ENCODE measurements around the gene TXNL4B. TPM values are rescaled to one million over a fixed set of nuclear protein-coding genes. Genes with fewer than 3 reads are reported as not detected.
"Not testable (repeated sequence)": the region's sequence is repeated elsewhere in the genome, so short reads cannot be mapped to it uniquely, and the experiment has no call there.

The TXNL4B gene
- total RNA-seq, 4 donors from 2014 or later = 4.6 to 7.5 (median 6.4) TPM

- no peaks in the 10 kb centered on the region for H3K27me3 ChIP-seq
Measured at GRCh38 chr16:72055911-72056310, 37.5 kb downstream of the TXNL4B start.

GRCh38 chr16:72054254-72054847, 39.1 kb downstream of the TXNL4B start, which contains the start of gene HP:
HP (plus strand) TSS chr16:72054505; CDS start chr16:72054653, 148 bp downstream.
- DNase-seq (ENCODE audit: extremely low spot score); H3K27ac ChIP-seq (replicated peaks in 1 of 4); intact Hi-C loops (cut with DNase I); H3K27me3 ChIP-seq; H3K4me3 ChIP-seq; H3K36me3 ChIP-seq; H3K4me1 ChIP-seq; H3K9me3 ChIP-seq: not testable (repeated sequence)
- 89% methylated on average over 5 of the region's 5 CpGs for WGBS

More at GRCh38 chr16:72055911-72056310, 37.5 kb downstream of the TXNL4B start:
- TF ChIP-seq POLR2AphosphoS5 (IDR thresholded peaks at IDR 0.05) = no peak
- no peak for TF ChIP-seq CTCF (IDR thresholded peaks at IDR 0.05)
- TF ChIP-seq EP300 (IDR thresholded peaks at IDR 0.05) = no peak
- TF ChIP-seq POLR2A (IDR thresholded peaks at IDR 0.05; ENCODE audit: low read depth) = no peak
- 74% methylated on average over 4 of the region's 4 CpGs for WGBS
- Histone ChIP-seq H3K36me3 (no peaks in the 10 kb centered on the region), H3K4me3 (no peak overlapping the region), H3K27ac (replicated peaks in 1 of 4) (no peak overlapping the region), H3K9me3 (no peaks in the 10 kb centered on the region), H3K4me1 (no peaks in the 10 kb centered on the region)
- no peak for DNase-seq (ENCODE audit: extremely low spot score)
- intact Hi-C loops (cut with DNase I) = no loop called here

GRCh38 chr16:72051818-72052217, 41.6 kb downstream of the TXNL4B start:
- no peak for DNase-seq (ENCODE audit: extremely low spot score)
- H3K36me3 ChIP-seq = no peaks in the 10 kb centered on the region
- intact Hi-C loops (cut with DNase I) = no loop called here
- H3K9me3 ChIP-seq = no peaks in the 10 kb centered on the region
- no peaks in the 10 kb centered on the region for H3K27me3 ChIP-seq
- no peaks in the 10 kb centered on the region for H3K4me1 ChIP-seq
- no peak for TF ChIP-seq CTCF (IDR thresholded peaks at IDR 0.05)
- no peak for TF ChIP-seq POLR2AphosphoS5 (IDR thresholded peaks at IDR 0.05)
- no peak for TF ChIP-seq EP300 (IDR thresholded peaks at IDR 0.05)
- no peak for TF ChIP-seq POLR2A (IDR thresholded peaks at IDR 0.05; ENCODE audit: low read depth)
- no peak overlapping the region for H3K4me3 ChIP-seq
- 80% methylated on average over 2 of the region's 2 CpGs for WGBS
- no peak overlapping the region for H3K27ac ChIP-seq (replicated peaks in 1 of 4)

GRCh38 chr16:72050769-72051464, 42.5 kb downstream of the TXNL4B start:
- WGBS = 88% methylated on average over 3 of the region's 4 CpGs
- H3K4me1 ChIP-seq = no peaks in the 10 kb centered on the region
- no peak overlapping the region for H3K4me3 ChIP-seq
- TF ChIP-seq POLR2A (IDR thresholded peaks at IDR 0.05; ENCODE audit: low read depth) (no peak), EP300 (IDR thresholded peaks at IDR 0.05) (no peak), POLR2AphosphoS5 (IDR thresholded peaks at IDR 0.05) (no peak), CTCF (IDR thresholded peaks at IDR 0.05) (no peak)
- H3K36me3 ChIP-seq = no peaks in the 10 kb centered on the region
- H3K27me3 ChIP-seq = no peaks in the 10 kb centered on the region
- no peak overlapping the region for H3K27ac ChIP-seq (replicated peaks in 1 of 4)
- no peak for DNase-seq (ENCODE audit: extremely low spot score)
- intact Hi-C loops (cut with DNase I) = no loop called here
- H3K9me3 ChIP-seq = no peaks in the 10 kb centered on the region

- Histone ChIP-seq H3K27me3 (no peaks in the 10 kb centered on the region), H3K9me3 (no peaks in the 10 kb centered on the region), H3K27ac (replicated peaks in 1 of 4) (no peak overlapping the region), H3K4me3 (no peak overlapping the region), H3K4me1 (no peaks in the 10 kb centered on the region), H3K36me3 (peaks cover 0 to 2% (median 2%) of the 10 kb centered on the region in 4 donors)
- intact Hi-C loops (cut with DNase I) = no loop called here
- no peak for DNase-seq (ENCODE audit: extremely low spot score)
- TF ChIP-seq POLR2A (IDR thresholded peaks at IDR 0.05; ENCODE audit: low read depth) (no peak), CTCF (IDR thresholded peaks at IDR 0.05) (no peak), POLR2AphosphoS5 (IDR thresholded peaks at IDR 0.05) (no peak), EP300 (IDR thresholded peaks at IDR 0.05) (no peak)
Measured at GRCh38 chr16:72049110-72049509, 44.3 kb downstream of the TXNL4B start.
